OCI-LY1 (cell line): ENCODE measurements around the gene ST6GALNAC2.

Source experiments
- EZH2 ChIP-seq: fragments of 200-600 bp; sonication (generic), shearing (Covaris generic); IDR thresholded peaks from 2 replicates; pipeline ENCODE4 v1.8.0; 2017; ENCODE audit warnings: borderline replicate concordance, mixed run types, mild to moderate bottlenecking, antibody characterized with exemption, low read length, moderate library complexity, mixed read lengths
- TF ChIP-seq, protein P1 (sequence below): fragments of 200-600 bp; sonication (generic), shearing (Covaris generic); IDR thresholded peaks from 2 replicates; pipeline ENCODE4 v1.5.1; 2017; ENCODE audit warnings: mild to moderate bottlenecking, antibody characterized with exemption, low read length, moderate library complexity, mixed read lengths

DNA sequence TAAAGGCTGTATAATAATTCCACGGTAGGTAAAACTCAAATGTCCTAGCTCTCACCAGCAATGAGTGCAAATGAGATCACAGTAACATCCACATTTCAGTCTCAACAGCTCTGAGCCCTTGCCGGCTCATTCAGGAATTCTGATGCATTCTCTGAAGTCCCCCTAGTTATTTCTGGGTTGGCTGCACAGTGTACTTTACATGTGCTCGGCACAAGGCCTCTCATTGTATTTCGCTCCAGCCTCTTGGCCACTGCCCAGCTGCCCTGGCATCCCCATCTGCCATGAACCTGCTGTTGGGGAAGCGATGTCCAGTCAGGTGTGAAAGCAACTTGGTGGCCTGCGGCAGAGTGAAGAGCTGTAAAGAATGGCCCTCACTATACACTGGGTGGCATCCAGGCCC, 31.5 kb downstream of the ST6GALNAC2 start:
- TF ChIP-seq, protein P1, sequence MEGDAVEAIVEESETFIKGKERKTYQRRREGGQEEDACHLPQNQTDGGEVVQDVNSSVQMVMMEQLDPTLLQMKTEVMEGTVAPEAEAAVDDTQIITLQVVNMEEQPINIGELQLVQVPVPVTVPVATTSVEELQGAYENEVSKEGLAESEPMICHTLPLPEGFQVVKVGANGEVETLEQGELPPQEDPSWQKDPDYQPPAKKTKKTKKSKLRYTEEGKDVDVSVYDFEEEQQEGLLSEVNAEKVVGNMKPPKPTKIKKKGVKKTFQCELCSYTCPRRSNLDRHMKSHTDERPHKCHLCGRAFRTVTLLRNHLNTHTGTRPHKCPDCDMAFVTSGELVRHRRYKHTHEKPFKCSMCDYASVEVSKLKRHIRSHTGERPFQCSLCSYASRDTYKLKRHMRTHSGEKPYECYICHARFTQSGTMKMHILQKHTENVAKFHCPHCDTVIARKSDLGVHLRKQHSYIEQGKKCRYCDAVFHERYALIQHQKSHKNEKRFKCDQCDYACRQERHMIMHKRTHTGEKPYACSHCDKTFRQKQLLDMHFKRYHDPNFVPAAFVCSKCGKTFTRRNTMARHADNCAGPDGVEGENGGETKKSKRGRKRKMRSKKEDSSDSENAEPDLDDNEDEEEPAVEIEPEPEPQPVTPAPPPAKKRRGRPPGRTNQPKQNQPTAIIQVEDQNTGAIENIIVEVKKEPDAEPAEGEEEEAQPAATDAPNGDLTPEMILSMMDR, result no peak
- no peak for TF ChIP-seq EZH2
